Measurements from ENCODE around the gene AGRP.

- TF ChIP-seq POLR2A (IDR thresholded peaks at IDR 0.05) (peak in 1 of 2 donors; percentile 84), CTCF (IDR thresholded peaks at IDR 0.05) (peak; percentile 80 to 98 (median 90))
These were observed 2.4 kb downstream of the AGRP start, which contains the start of gene ATP6V0D1 for GRCh38 chr16:67480833-67481560.

All from heart left ventricle (tissue), 13 donors.